ENCODE data around the gene GNB1L. TPM values are rescaled to one million over a fixed set of nuclear protein-coding genes. Genes with fewer than 3 reads are reported as not detected.
A peak's percentile ranks its signal among the peaks of the same experiment; 100 is the strongest.

GNB1L gene
- total RNA-seq, 1 experiment from 2014 or later, result 15.8 TPM

GRCh38 chr22:19821523-19822300 is 33.0 kb downstream of the GNB1L start:
- Mint-ChIP-seq H3K4me1 (ENCODE audit: low read depth, unreplicated experiment) (peaks cover 6% of the 10 kb centered on the region), H3K36me3 (ENCODE audit: insufficient read depth, unreplicated experiment) (peaks cover 5% of the 10 kb centered on the region), H3K4me3 (ENCODE audit: unreplicated experiment) (no peak overlapping the region), H3K9me3 (ENCODE audit: unreplicated experiment) (no peaks in the 10 kb centered on the region), H3K27ac (ENCODE audit: unreplicated experiment) (no peak overlapping the region), H3K27me3 (ENCODE audit: insufficient read depth, unreplicated experiment) (no peaks in the 10 kb centered on the region)
- TF ChIP-seq CTCF (IDR thresholded peaks at IDR 0.05; ENCODE audit: insufficient read depth in 1 of 2, low read depth in 1 of 2, low read length in 1 of 2, severe bottlenecking in 1 of 2, unreplicated experiment in 1 of 2), result no peak
- Histone ChIP-seq H3K36me3 (ENCODE audit: control insufficient read depth, insufficient read depth, low read length) (no peaks in the 10 kb centered on the region), H3K27me3 (replicated peaks; ENCODE audit: control insufficient read depth, insufficient read depth, low read length) (no peaks in the 10 kb centered on the region), H3K4me1 (peaks cover 14% of the 10 kb centered on the region), H3K4me3 (ENCODE audit: low read depth, low read length) (no peak overlapping the region), H3K9me3 (no peaks in the 10 kb centered on the region)
- no peak for DNase-seq
- POLR2A ChIA-PET, result no interaction called here
- BruUV-seq (replicated peaks), result no TSS peak
- intact Hi-C loops (cut with micrococcal nuclease; ENCODE audit: unreplicated experiment), result no loop called here
- CTCF ChIA-PET, result interaction anchor here (0.6 to 0.9 kb wide), 2 partner anchors 132 to 150 kb away, joined by 3 to 4 read pairs; no protein-coding TSS in a partner anchor

GRCh38 chr22:19820880-19821522 is 33.7 kb downstream of the GNB1L start:
- no peaks in the 10 kb centered on the region for H3K36me3 ChIP-seq (ENCODE audit: control insufficient read depth, insufficient read depth, low read length)
- peak; percentile 5 to 24 for TF ChIP-seq CTCF (IDR thresholded peaks at IDR 0.05; ENCODE audit: insufficient read depth in 1 of 2, low read depth in 1 of 2, low read length in 1 of 2, severe bottlenecking in 1 of 2, unreplicated experiment in 1 of 2)
- no peaks in the 10 kb centered on the region for H3K27me3 ChIP-seq (replicated peaks; ENCODE audit: control insufficient read depth, insufficient read depth, low read length)
- no peaks in the 10 kb centered on the region for H3K9me3 ChIP-seq
- peaks cover 5% of the 10 kb centered on the region for H3K36me3 Mint-ChIP-seq (ENCODE audit: insufficient read depth, unreplicated experiment)
- no peaks in the 10 kb centered on the region for H3K27me3 Mint-ChIP-seq (ENCODE audit: insufficient read depth, unreplicated experiment)
- ChIA-PET POLR2A (no interaction called here), CTCF (interaction anchor here (0.9 kb wide), 1 partner anchor 133 kb away, joined by 4 read pairs; no protein-coding TSS in a partner anchor)
- no peak overlapping the region for H3K4me3 ChIP-seq (ENCODE audit: low read depth, low read length)
- H3K4me3 Mint-ChIP-seq (ENCODE audit: unreplicated experiment), result no peak overlapping the region
- H3K4me1 Mint-ChIP-seq (ENCODE audit: low read depth, unreplicated experiment), result peaks cover 6% of the 10 kb centered on the region
- intact Hi-C loops (cut with micrococcal nuclease; ENCODE audit: unreplicated experiment), result loop anchor here (1.0 kb wide), 1 partner anchor 89 kb away; no protein-coding TSS in a partner anchor
- H3K27ac Mint-ChIP-seq (ENCODE audit: unreplicated experiment), result no peak overlapping the region
- no TSS peak for BruUV-seq (replicated peaks)
- H3K9me3 Mint-ChIP-seq (ENCODE audit: unreplicated experiment), result no peaks in the 10 kb centered on the region
- no peak for DNase-seq
- H3K4me1 ChIP-seq, result peaks cover 14% of the 10 kb centered on the region

GRCh38 chr22:19819911-19820879 is 34.5 kb downstream of the GNB1L start:
- no peak for TF ChIP-seq CTCF (IDR thresholded peaks at IDR 0.05; ENCODE audit: insufficient read depth in 1 of 2, low read depth in 1 of 2, low read length in 1 of 2, severe bottlenecking in 1 of 2, unreplicated experiment in 1 of 2)
- DNase-seq, result no peak
- BruUV-seq (replicated peaks), result no TSS peak
- Histone ChIP-seq H3K9me3 (no peaks in the 10 kb centered on the region), H3K4me3 (ENCODE audit: low read depth, low read length) (no peak overlapping the region), H3K4me1 (peaks cover 14% of the 10 kb centered on the region), H3K27me3 (replicated peaks; ENCODE audit: control insufficient read depth, insufficient read depth, low read length) (no peaks in the 10 kb centered on the region), H3K36me3 (ENCODE audit: control insufficient read depth, insufficient read depth, low read length) (no peaks in the 10 kb centered on the region)
- intact Hi-C loops (cut with micrococcal nuclease; ENCODE audit: unreplicated experiment), result loop anchor here (1.0 kb wide), 1 partner anchor 90 kb away; no protein-coding TSS in a partner anchor
- no peaks in the 10 kb centered on the region for H3K27me3 Mint-ChIP-seq (ENCODE audit: insufficient read depth, unreplicated experiment)
- H3K4me3 Mint-ChIP-seq (ENCODE audit: unreplicated experiment), result no peak overlapping the region
- H3K4me1 Mint-ChIP-seq (ENCODE audit: low read depth, unreplicated experiment), result peaks cover 6% of the 10 kb centered on the region
- H3K36me3 Mint-ChIP-seq (ENCODE audit: insufficient read depth, unreplicated experiment), result peaks cover 5% of the 10 kb centered on the region
- H3K9me3 Mint-ChIP-seq (ENCODE audit: unreplicated experiment), result no peaks in the 10 kb centered on the region
- no peak overlapping the region for H3K27ac Mint-ChIP-seq (ENCODE audit: unreplicated experiment)
- ChIA-PET CTCF (interaction anchor here (0.9 kb wide), 1 partner anchor 133 kb away, joined by 4 read pairs; no protein-coding TSS in a partner anchor), POLR2A (no interaction called here)
